Endothelial cell (in vitro differentiated cells): ENCODE measurements around the gene TMEM167A. TPM values are rescaled to one million over a fixed set of nuclear protein-coding genes. Genes with fewer than 3 reads are reported as not detected.
A peak's percentile ranks its signal among the peaks of the same experiment; 100 is the strongest.

Experiments used
- DNase-seq: peaks from one replicate; pipeline ENCODE4 v3.0.0; 2021; ENCODE audit warnings: low spot score
- H3K27ac Mint-ChIP-seq: one replicate; pipeline ENCODE4 v1.8.0; 2021; ENCODE audit warnings: mixed read lengths, inconsistent platforms; ENCODE audit not compliant: unreplicated experiment
- H3K27me3 Mint-ChIP-seq: one replicate; pipeline ENCODE4 v1.8.0; 2021; ENCODE audit warnings: mild to moderate bottlenecking, moderate library complexity, mixed read lengths, inconsistent platforms; ENCODE audit not compliant: unreplicated experiment
- H3K36me3 Mint-ChIP-seq: one replicate; pipeline ENCODE4 v1.8.0; 2021; ENCODE audit warnings: mild to moderate bottlenecking, low read depth, mixed read lengths, inconsistent platforms; ENCODE audit not compliant: unreplicated experiment
- H3K4me1 Mint-ChIP-seq: one replicate; pipeline ENCODE4 v1.8.0; 2021; ENCODE audit warnings: mild to moderate bottlenecking, mixed read lengths, inconsistent platforms; ENCODE audit not compliant: unreplicated experiment
- H3K4me3 Mint-ChIP-seq: one replicate; pipeline ENCODE4 v1.8.0; 2021; ENCODE audit warnings: mild to moderate bottlenecking, mixed read lengths, inconsistent platforms; ENCODE audit not compliant: unreplicated experiment
- H3K9me3 Mint-ChIP-seq: one replicate; pipeline ENCODE4 v1.8.0; 2021; ENCODE audit warnings: mixed read lengths, inconsistent platforms; ENCODE audit not compliant: unreplicated experiment
- total RNA-seq: library from RNA; stranded (reverse); fragmentation: NEBNext Ultra II Directional; extraction: Animal tissue kit (Norgen Biotek cat#: 25700); gene quantifications from one replicate; pipeline ENCODE4 v1.2.1, GENCODE V29; 2021; ENCODE audit not compliant: unreplicated experiment
- TF ChIP-seq, protein P1 (sequence below): fragments of 200-600 bp; sonication (generic); IDR thresholded peaks from one replicate; pipeline ENCODE4 v1.5.0; 2021; ENCODE audit warnings: antibody characterized with exemption; ENCODE audit not compliant: unreplicated experiment

Gene TMEM167A
- total RNA-seq, 1 donor from 2014 or later, result 106 TPM

GRCh38 chr5:83090169-83090568, 13.0 kb upstream of the TMEM167A start:
- H3K27me3 Mint-ChIP-seq, result no peaks in the 10 kb centered on the region
- H3K4me3 Mint-ChIP-seq, result no peak overlapping the region
- H3K9me3 Mint-ChIP-seq, result no peaks in the 10 kb centered on the region
- no peaks in the 10 kb centered on the region for H3K4me1 Mint-ChIP-seq
- TF ChIP-seq, protein P1, sequence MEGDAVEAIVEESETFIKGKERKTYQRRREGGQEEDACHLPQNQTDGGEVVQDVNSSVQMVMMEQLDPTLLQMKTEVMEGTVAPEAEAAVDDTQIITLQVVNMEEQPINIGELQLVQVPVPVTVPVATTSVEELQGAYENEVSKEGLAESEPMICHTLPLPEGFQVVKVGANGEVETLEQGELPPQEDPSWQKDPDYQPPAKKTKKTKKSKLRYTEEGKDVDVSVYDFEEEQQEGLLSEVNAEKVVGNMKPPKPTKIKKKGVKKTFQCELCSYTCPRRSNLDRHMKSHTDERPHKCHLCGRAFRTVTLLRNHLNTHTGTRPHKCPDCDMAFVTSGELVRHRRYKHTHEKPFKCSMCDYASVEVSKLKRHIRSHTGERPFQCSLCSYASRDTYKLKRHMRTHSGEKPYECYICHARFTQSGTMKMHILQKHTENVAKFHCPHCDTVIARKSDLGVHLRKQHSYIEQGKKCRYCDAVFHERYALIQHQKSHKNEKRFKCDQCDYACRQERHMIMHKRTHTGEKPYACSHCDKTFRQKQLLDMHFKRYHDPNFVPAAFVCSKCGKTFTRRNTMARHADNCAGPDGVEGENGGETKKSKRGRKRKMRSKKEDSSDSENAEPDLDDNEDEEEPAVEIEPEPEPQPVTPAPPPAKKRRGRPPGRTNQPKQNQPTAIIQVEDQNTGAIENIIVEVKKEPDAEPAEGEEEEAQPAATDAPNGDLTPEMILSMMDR, result no peak
- DNase-seq, result no peak
- H3K27ac Mint-ChIP-seq, result no peak overlapping the region
- H3K36me3 Mint-ChIP-seq, result peaks cover 2% of the 10 kb centered on the region

DNA sequence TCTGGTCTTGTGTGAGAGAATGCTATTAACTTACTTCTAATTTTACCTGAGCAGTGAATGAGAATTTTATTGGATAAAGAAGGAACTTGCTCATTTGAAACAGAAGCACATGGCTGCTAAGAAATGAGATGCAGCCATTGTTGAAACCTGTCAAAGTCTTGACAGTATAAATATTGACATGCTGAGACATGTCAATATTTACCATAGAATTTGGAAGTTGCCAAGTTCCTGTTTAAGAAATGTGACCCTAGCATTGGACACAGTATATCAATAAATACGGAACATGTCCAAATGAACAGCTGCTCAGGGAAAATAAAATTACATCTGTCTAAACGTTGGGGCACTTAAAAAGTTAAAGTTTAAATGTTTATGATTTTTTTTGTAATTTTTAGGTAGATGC, 7.9 kb upstream of the TMEM167A start:
- H3K4me3 Mint-ChIP-seq, result no peak overlapping the region
- no peaks in the 10 kb centered on the region for H3K27me3 Mint-ChIP-seq
- H3K4me1 Mint-ChIP-seq, result no peaks in the 10 kb centered on the region
- TF ChIP-seq, protein P1, result no peak
- H3K36me3 Mint-ChIP-seq, result no peaks in the 10 kb centered on the region
- H3K9me3 Mint-ChIP-seq, result no peaks in the 10 kb centered on the region
- no peak for DNase-seq
- H3K27ac Mint-ChIP-seq, result no peak overlapping the region

DNA sequence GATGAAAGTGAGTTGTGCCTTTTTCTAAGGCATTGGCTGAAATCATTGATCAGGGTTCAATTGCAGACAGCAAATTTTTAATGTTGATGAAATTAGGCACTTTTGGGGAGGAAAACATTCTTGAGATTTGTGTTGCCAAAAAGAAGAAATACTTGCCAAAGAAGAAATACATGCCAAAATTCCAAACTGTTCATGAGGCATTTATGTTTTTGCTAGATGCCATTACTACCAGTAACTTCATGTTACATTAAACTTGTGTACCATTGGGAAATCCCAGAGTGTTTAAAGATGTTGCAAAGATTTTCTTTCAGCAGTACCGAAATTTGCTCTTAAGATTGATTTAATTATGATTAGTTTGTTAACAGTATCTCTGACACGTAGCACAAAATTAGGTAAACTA, 7.1 kb upstream of the TMEM167A start:
- TF ChIP-seq, protein P1, result no peak
- Mint-ChIP-seq H3K27me3 (no peaks in the 10 kb centered on the region), H3K4me1 (no peaks in the 10 kb centered on the region), H3K4me3 (no peak overlapping the region), H3K36me3 (no peaks in the 10 kb centered on the region), H3K27ac (no peak overlapping the region), H3K9me3 (no peaks in the 10 kb centered on the region)
- no peak for DNase-seq

- TF ChIP-seq, protein P1, result no peak
- no peaks in the 10 kb centered on the region for H3K36me3 Mint-ChIP-seq
- DNase-seq, result no peak
- no peaks in the 10 kb centered on the region for H3K9me3 Mint-ChIP-seq
- H3K4me3 Mint-ChIP-seq, result no peak overlapping the region
- H3K27me3 Mint-ChIP-seq, result peaks cover 2% of the 10 kb centered on the region
- H3K4me1 Mint-ChIP-seq, result peaks cover 8% of the 10 kb centered on the region
- no peak overlapping the region for H3K27ac Mint-ChIP-seq
Observed at GRCh38 chr5:83082750-83083149, 5.6 kb upstream of the TMEM167A start.

- Mint-ChIP-seq H3K9me3 (no peaks in the 10 kb centered on the region), H3K27ac (peak overlapping the region; percentile 97), H3K4me3 (peak overlapping the region; percentile 99), H3K4me1 (peaks cover 39% of the 10 kb centered on the region), H3K36me3 (no peaks in the 10 kb centered on the region), H3K27me3 (peaks cover 4% of the 10 kb centered on the region)
- peak; percentile 23 for DNase-seq
- TF ChIP-seq, protein P1, result no peak
Observed at GRCh38 chr5:83077662-83078261, 568 bp upstream of the TMEM167A start.
